ENCODE measurements around the gene USP17L5.
"Not testable (repeated sequence)": the region's sequence is repeated elsewhere in the genome, so short reads cannot be mapped to it uniquely, and the experiment has no call there.

DNA sequence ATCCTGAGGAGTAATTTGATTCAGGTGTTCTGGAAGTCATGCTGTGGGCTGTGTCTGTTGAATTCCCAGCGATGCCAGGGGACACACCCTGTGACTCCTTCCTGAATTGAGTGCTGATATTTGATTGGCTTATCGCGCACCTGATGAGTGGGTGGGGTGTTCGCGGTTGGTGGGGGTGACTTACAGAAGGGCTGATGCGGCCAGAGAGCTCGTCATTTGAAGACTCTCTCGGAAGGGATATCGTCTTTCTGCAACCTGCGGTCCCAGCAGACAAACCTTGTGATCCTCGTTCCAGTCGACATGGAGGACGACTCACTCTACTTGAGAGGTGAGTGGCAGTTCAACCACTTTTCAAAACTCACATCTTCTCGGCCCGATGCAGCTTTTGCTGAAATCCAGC is 4.8 kb upstream of the USP17L5 start, which contains the start of gene USP17L26:
- TF ChIP-seq CTCF (conservative IDR thresholded peaks at IDR 0.05); ZFX (IDR thresholded peaks at IDR 0.05): not testable (repeated sequence)

Measured in C4-2B (cell line).